Body of pancreas (tissue), 4 donors: ENCODE measurements around the gene SNAI3.

Source experiments
- CTCF ChIP-seq, 7 experiments: fragments of 450-650 bp in 4 of 7; fragments of 200-600 bp in 3 of 7; sonication (generic) in 3 of 7; IDR thresholded peaks; one replicate each; pipeline ENCODE4 v1.5.1; 2016 to 2019; ENCODE audit warnings: antibody characterized with exemption in 7 of 7
- POLR2A ChIP-seq, 3 donors: fragments of 450-650 bp; IDR thresholded peaks; one replicate each; pipeline ENCODE4 v1.6.1; 2016; ENCODE audit warnings: antibody characterized with exemption in 3 of 3, mild to moderate bottlenecking in 2 of 3

- TF ChIP-seq CTCF (IDR thresholded peaks at IDR 0.05) (no peak), POLR2A (IDR thresholded peaks at IDR 0.05) (no peak)
Observed at GRCh38 chr16:88698646-88699045, 12.3 kb upstream of the SNAI3 start.
